CD14-positive monocyte (primary cell): Measurements from ENCODE around the gene GALNTL6. TPM values are rescaled to one million over a fixed set of nuclear protein-coding genes. Genes with fewer than 3 reads are reported as not detected.

Source experiments
- DNase-seq, 3 donors: peaks; one replicate each; pipeline ENCODE4 v3.0.0-alpha.2; 2011 to 2022
- H2AFZ ChIP-seq: 2 replicates; pipeline ENCODE4 v1.6.0; 2012; ENCODE audit warnings: mild to moderate bottlenecking, low read depth, low read length, inconsistent platforms; ENCODE audit not compliant: insufficient read depth, poor library complexity, severe bottlenecking
- H3K27ac ChIP-seq, 2 donors: 1 replicate in 1 of 2; 2 replicates in 1 of 2; pipeline ENCODE4 v1.5.1; 2012 to 2013; ENCODE audit warnings: low read length in 2 of 2, control low read depth in 1 of 2, inconsistent platforms in 1 of 2, low read depth in 1 of 2, mild to moderate bottlenecking in 1 of 2
- H3K27me3 ChIP-seq, 2 donors: one replicate each; pipeline versions ENCODE4 v1.6.0 to v1.6.1; 2011 to 2013; ENCODE audit warnings: low read length in 2 of 2; ENCODE audit not compliant: control insufficient read depth in 2 of 2, insufficient read depth in 2 of 2
- H3K36me3 ChIP-seq, 2 donors: replicated peaks in 1 of 2; 1 replicate in 1 of 2; 2 replicates in 1 of 2; pipeline versions ENCODE4 v1.5.1 to v1.6.1; 2012 to 2013; ENCODE audit warnings: low read length in 2 of 2, control low read depth in 1 of 2, inconsistent platforms in 1 of 2, mild to moderate bottlenecking in 1 of 2; ENCODE audit not compliant: insufficient read depth in 2 of 2, control insufficient read depth in 1 of 2
- H3K4me1 ChIP-seq, 2 donors: 1 replicate in 1 of 2; 2 replicates in 1 of 2; pipeline versions ENCODE4 v1.5.1 to v1.6.1; 2012 to 2013; ENCODE audit warnings: low read length in 2 of 2, control low read depth in 1 of 2, inconsistent platforms in 1 of 2, mild to moderate bottlenecking in 1 of 2, moderate library complexity in 1 of 2; ENCODE audit not compliant: insufficient read depth in 2 of 2, control insufficient read depth in 1 of 2
- H3K4me2 ChIP-seq: replicated peaks from 2 replicates; pipeline ENCODE3; 2012; ENCODE audit warnings: low read length, moderate library complexity, mild to moderate bottlenecking; ENCODE audit not compliant: poor library complexity, severe bottlenecking; ENCODE audit errors: extremely low read depth
- H3K4me3 ChIP-seq, 3 experiments: fragments of 200-600 bp in 1 of 3; sonication (generic) in 1 of 3; replicated peaks in 1 of 3; 1 replicate in 2 of 3; 2 replicates in 1 of 3; pipeline ENCODE4 v1.5.1; 2011 to 2013; ENCODE audit warnings: low read length in 3 of 3, mild to moderate bottlenecking in 3 of 3, control low read depth in 2 of 3, low read depth in 2 of 3, inconsistent platforms in 1 of 3, moderate library complexity in 1 of 3
- H3K79me2 ChIP-seq: 2 replicates; pipeline ENCODE4 v1.6.0; 2012; ENCODE audit warnings: mild to moderate bottlenecking, control low read depth, inconsistent platforms, low read length, moderate library complexity; ENCODE audit not compliant: insufficient read depth
- H3K9ac ChIP-seq: 2 replicates; pipeline ENCODE4 v1.6.0; 2017; ENCODE audit warnings: low read length, mild to moderate bottlenecking; ENCODE audit not compliant: insufficient read depth, poor library complexity, severe bottlenecking
- H3K9me3 ChIP-seq, 2 donors: replicated peaks in 1 of 2; 1 replicate in 1 of 2; 2 replicates in 1 of 2; pipeline versions ENCODE4 v1.5.1 to v1.6.1; 2012 to 2013; ENCODE audit warnings: low read length in 2 of 2, control low read depth in 1 of 2; ENCODE audit not compliant: control insufficient read depth in 1 of 2, insufficient read depth in 1 of 2
- H4K20me1 ChIP-seq: 2 replicates; pipeline ENCODE4 v1.6.0; 2012; ENCODE audit warnings: mild to moderate bottlenecking, low read length, control low read depth, moderate library complexity; ENCODE audit not compliant: insufficient read depth
- H3K27ac Mint-ChIP-seq, 7 donors: one replicate each; pipeline ENCODE4 v1.8.0; 2020; ENCODE audit warnings: mild to moderate bottlenecking in 7 of 7, mixed read lengths in 7 of 7, moderate library complexity in 6 of 7, inconsistent platforms in 2 of 7
- H3K27me3 Mint-ChIP-seq, 3 donors: one replicate each; pipeline ENCODE4 v1.8.0; 2021 to 2022; ENCODE audit warnings: low read depth in 3 of 3, mild to moderate bottlenecking in 3 of 3, mixed read lengths in 3 of 3, moderate library complexity in 3 of 3, inconsistent platforms in 1 of 3
- H3K36me3 Mint-ChIP-seq, 2 donors: one replicate each; pipeline ENCODE4 v1.8.0; 2020; ENCODE audit warnings: mixed read lengths in 2 of 2, inconsistent platforms in 1 of 2, mild to moderate bottlenecking in 1 of 2
- H3K4me1 Mint-ChIP-seq: one replicate; pipeline ENCODE4 v1.8.0; 2020; ENCODE audit warnings: mild to moderate bottlenecking, mixed read lengths
- H3K4me3 Mint-ChIP-seq, 2 donors: one replicate each; pipeline ENCODE4 v1.8.0; 2020; ENCODE audit warnings: mild to moderate bottlenecking in 2 of 2, mixed read lengths in 2 of 2, moderate library complexity in 1 of 2
- H3K9me3 Mint-ChIP-seq, 7 donors: one replicate each; pipeline ENCODE4 v1.8.0; 2020 to 2022; ENCODE audit warnings: mixed read lengths in 7 of 7, mild to moderate bottlenecking in 6 of 7, moderate library complexity in 6 of 7, inconsistent platforms in 2 of 7
- CTCF ChIP-seq: fragments of 200-600 bp; IDR thresholded peaks from one replicate; pipeline ENCODE4 v1.8.0; 2022; ENCODE audit warnings: antibody characterized with exemption, mild to moderate bottlenecking
- WGBS: methylation state at CpG from one replicate; pipeline ENCODE4 v1.1.5; 2013; ENCODE audit warnings: missing lambda C conversion rate; ENCODE audit not compliant: insufficient coverage; 5-methylcytosine and 5-hydroxymethylcytosine counted together
- intact Hi-C, 2 donors: fragments of 100-400 bp; cut with micrococcal nuclease; formaldehyde crosslinking; loops; one replicate each; pipeline versions ENCODE4 v1.15.0 to v1.15.1; 2023
- polyA plus RNA-seq, 3 donors: library from polyadenylated mRNA; depleted of rRNA in 1 of 3; unstranded in 2 of 3; stranded (reverse) in 1 of 3; fragments of 300-500 nt in 2 of 3; fragments of >200 nt in 1 of 3; fragmentation: Illumina TruSeq in 2 of 3; gene quantifications; 1 replicate in 2 of 3; 2 replicates in 1 of 3; pipeline ENCODE4 v1.2.3, GENCODE V29; 2012 to 2021

The GALNTL6 gene
- polyA plus RNA-seq, 3 donors: 0.05 TPM; not detected in 2

GRCh38 chr4:172802032-172802431 lies 988.8 kb downstream of the GALNTL6 start:
- H3K9ac ChIP-seq: no peak overlapping the region
- H3K27me3 Mint-ChIP-seq: peaks cover 2 to 3% (median 3%) of the 10 kb centered on the region in 3 donors
- H3K4me1 ChIP-seq: no peaks in the 10 kb centered on the region
- no peak overlapping the region for H3K27ac ChIP-seq
- no peak overlapping the region for H3K27ac Mint-ChIP-seq
- WGBS: no CpG with 5 or more reads among the region's 2 CpGs
- H3K36me3 ChIP-seq: no peaks in the 10 kb centered on the region
- H3K79me2 ChIP-seq: no peaks in the 10 kb centered on the region
- no peak overlapping the region for H3K4me3 ChIP-seq
- DNase-seq: no peak
- no peaks in the 10 kb centered on the region for H3K9me3 Mint-ChIP-seq
- no peak overlapping the region for H3K4me3 Mint-ChIP-seq
- no peaks in the 10 kb centered on the region for H3K9me3 ChIP-seq
- H2AFZ ChIP-seq: no peak overlapping the region
- H4K20me1 ChIP-seq: no peaks in the 10 kb centered on the region
- intact Hi-C loops: no loop called here
- no peaks in the 10 kb centered on the region for H3K4me1 Mint-ChIP-seq
- TF ChIP-seq CTCF: no peak
- no peaks in the 10 kb centered on the region for H3K27me3 ChIP-seq
- H3K36me3 Mint-ChIP-seq: no peaks in the 10 kb centered on the region
- no peak overlapping the region for H3K4me2 ChIP-seq

DNA sequence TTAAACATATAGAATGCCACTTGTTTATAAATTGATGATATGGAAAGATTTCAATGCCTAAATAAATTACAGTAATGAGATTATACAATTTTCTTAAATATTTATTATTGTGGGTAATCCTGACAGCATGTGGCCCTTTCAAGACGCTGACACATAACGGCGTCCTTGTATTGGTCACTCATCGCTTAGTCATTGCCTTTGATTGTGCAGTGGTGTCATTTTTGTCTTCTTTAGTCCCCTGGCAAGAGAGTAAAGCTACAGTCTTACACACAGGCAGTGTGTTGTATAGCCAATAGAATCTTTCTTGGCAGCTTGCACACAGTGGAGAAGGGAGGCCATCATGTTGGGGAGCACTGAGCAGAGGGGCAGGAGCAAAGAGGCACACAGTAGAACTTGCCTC lies 993.6 kb downstream of the GALNTL6 start:
- no CpG with 5 or more reads among the region's 4 CpGs for WGBS
- H2AFZ ChIP-seq: no peak overlapping the region
- no peaks in the 10 kb centered on the region for H3K9me3 Mint-ChIP-seq
- H4K20me1 ChIP-seq: no peaks in the 10 kb centered on the region
- no peak for TF ChIP-seq CTCF
- intact Hi-C loops: no loop called here
- H3K36me3 ChIP-seq: no peaks in the 10 kb centered on the region
- H3K9me3 ChIP-seq: no peaks in the 10 kb centered on the region
- no peaks in the 10 kb centered on the region for H3K36me3 Mint-ChIP-seq
- H3K27ac Mint-ChIP-seq: no peak overlapping the region
- peaks cover 4 to 12% (median 7%) of the 10 kb centered on the region in 3 donors for H3K27me3 Mint-ChIP-seq
- H3K4me1 Mint-ChIP-seq: peaks cover 12% of the 10 kb centered on the region
- H3K9ac ChIP-seq: no peak overlapping the region
- H3K79me2 ChIP-seq: no peaks in the 10 kb centered on the region
- H3K4me3 ChIP-seq: no peak overlapping the region
- H3K4me3 Mint-ChIP-seq: no peak overlapping the region
- no peak overlapping the region for H3K27ac ChIP-seq
- H3K4me2 ChIP-seq: no peak overlapping the region
- DNase-seq: no peak
- peaks cover 4 to 6% of the 10 kb centered on the region in 2 donors for H3K27me3 ChIP-seq
- H3K4me1 ChIP-seq: peaks cover 7 to 16% of the 10 kb centered on the region in 2 donors
